A549 (cell line): Measurements from ENCODE around the gene ITPKC. TPM values are rescaled to one million over a fixed set of nuclear protein-coding genes. Genes with fewer than 3 reads are reported as not detected.

ENCODE experiments used
- ATAC-seq, 2 experiments: fragments of 200-7000 bp in 1 of 2; fragments of >200 bp in 1 of 2; cut with Nextera tagmentation in 1 of 2; cut with Tn5 transposase in 1 of 2; 3 replicates each; pipeline versions ENCODE4 v1.8.0 to v1.9.1; 2018 to 2020; ENCODE audit warnings: mild to moderate bottlenecking in 1 of 2, moderate library complexity in 1 of 2
- CTCF ChIA-PET: fragments of 300-600 bp; sonication (Branson Sonifier 250); formaldehyde crosslinking; extraction: SDS; loops from one replicate; lab custom pipeline; 2021; ENCODE audit warnings: antibody characterized with exemption, inconsistent platforms; lab: Yijun Ruan, JAX
- POLR2A ChIA-PET: fragments of 350-600 bp; formaldehyde crosslinking; extraction: SDS; loops from one replicate; lab custom pipeline; 2021; ENCODE audit warnings: antibody characterized with exemption, inconsistent platforms; lab: Yijun Ruan, JAX
- DNase-seq, 2 experiments: peaks; one replicate each; pipeline versions ENCODE4 v3.0.0 to v3.0.0-alpha.2; 2011 to 2016; ENCODE audit warnings: low read depth in 1 of 2, low spot score in 1 of 2
- FAIRE-seq: peaks from 2 replicates; lab custom pipeline; 2011; peaks lifted over from hg19 to GRCh38; lab: Jason Lieb, UNC
- H3K27ac ChIP-seq, 2 experiments: fragments of >200 bp; sonication (Bioruptor Twin); formaldehyde crosslinking; 3 replicates each; pipeline ENCODE4 v1.5.1; 2016 to 2017
- H3K4me1 ChIP-seq: fragments of >200 bp; sonication (Bioruptor Twin); formaldehyde crosslinking; 3 replicates; pipeline ENCODE4 v1.6.1; 2016
- H3K4me2 ChIP-seq: fragments of >200 bp; sonication (Bioruptor Twin); formaldehyde crosslinking; 3 replicates; pipeline ENCODE4 v1.6.1; 2016
- H3K4me3 ChIP-seq: fragments of >200 bp; sonication (Bioruptor Twin); formaldehyde crosslinking; 3 replicates; pipeline ENCODE4 v1.5.1; 2016
- H3K9me3 ChIP-seq: fragments of >200 bp; sonication (Bioruptor Twin); formaldehyde crosslinking; 3 replicates; pipeline ENCODE4 v1.6.1; 2016
- ATOH8 ChIP-seq: fragments of 250-450 bp; sonication (Bioruptor Pico); IDR thresholded peaks from 2 replicates; pipeline ENCODE4 v1.5.0; 2020; ENCODE audit warnings: low read depth, mild to moderate bottlenecking, moderate library complexity
- CBX8 ChIP-seq: fragments of 200-600 bp; sonication (generic); IDR thresholded peaks from 2 replicates; pipeline ENCODE4 v1.6.1; 2016
- CEBPB ChIP-seq, 2 experiments: fragments of >200 bp in 1 of 2; sonication (Bioruptor Twin) in 1 of 2; formaldehyde crosslinking in 1 of 2; IDR thresholded peaks; 2 replicates each; pipeline ENCODE4 v1.6.1; 2012 to 2016
- CHD4 ChIP-seq: fragments of 200-600 bp; sonication (generic); IDR thresholded peaks from 2 replicates; pipeline ENCODE4 v1.6.1; 2016; ENCODE audit warnings: antibody characterized with exemption, mild to moderate bottlenecking, borderline replicate concordance
- EHF ChIP-seq: fragments of 250-450 bp; sonication (Bioruptor Pico); IDR thresholded peaks from 2 replicates; pipeline ENCODE4 v1.5.0; 2020; ENCODE audit warnings: mild to moderate bottlenecking
- ELK1 ChIP-seq: fragments of 150-350 bp; IDR thresholded peaks from 2 replicates; pipeline ENCODE4 v1.6.1; 2014; ENCODE audit warnings: low read depth, mild to moderate bottlenecking, low read length
- EP300 ChIP-seq, 2 experiments: fragments of >200 bp; sonication (Bioruptor Twin); formaldehyde crosslinking; IDR thresholded peaks; 2 replicates in 1 of 2; 3 replicates in 1 of 2; pipeline ENCODE4 v1.6.1; 2016 to 2017
- FOSL2 ChIP-seq, 2 experiments: fragments of 450-650 bp in 1 of 2; fragments of >200 bp in 1 of 2; sonication (Bioruptor Twin) in 1 of 2; formaldehyde crosslinking; IDR thresholded peaks; 2 replicates each; pipeline versions ENCODE4 v1.5.0 to v1.6.1; 2016 to 2020; ENCODE audit warnings: mild to moderate bottlenecking in 1 of 2, moderate library complexity in 1 of 2
- FOXS1 ChIP-seq: fragments of 250-450 bp; sonication (Bioruptor Pico); IDR thresholded peaks from 2 replicates; pipeline ENCODE4 v1.5.0; 2020; ENCODE audit warnings: mild to moderate bottlenecking, moderate library complexity
- HEYL ChIP-seq: fragments of 250-450 bp; sonication (Bioruptor Pico); IDR thresholded peaks from 2 replicates; pipeline ENCODE4 v1.8.0; 2021; ENCODE audit warnings: mild to moderate bottlenecking, moderate library complexity
- HMGXB4 ChIP-seq: fragments of 250-450 bp; sonication (Bioruptor Pico); IDR thresholded peaks from 2 replicates; pipeline ENCODE4 v1.5.0; 2021; ENCODE audit warnings: mild to moderate bottlenecking, moderate library complexity, borderline replicate concordance
- HOXB5 ChIP-seq: fragments of 250-450 bp; sonication (Bioruptor Pico); IDR thresholded peaks from 2 replicates; pipeline ENCODE4 v1.5.0; 2020; ENCODE audit warnings: mild to moderate bottlenecking, moderate library complexity
- MAFK ChIP-seq: fragments of 450-650 bp; IDR thresholded peaks from 2 replicates; pipeline ENCODE4 v1.6.1; 2014; ENCODE audit not compliant: partially characterized antibody
- MAX ChIP-seq: IDR thresholded peaks from 2 replicates; pipeline ENCODE4 v1.6.1; 2012
- MYC ChIP-seq: IDR thresholded peaks from 2 replicates; pipeline ENCODE4 v1.6.1; 2012; ENCODE audit warnings: mild to moderate bottlenecking, inconsistent platforms, low read length, improper control_type of control experiment, borderline replicate concordance
- NPAS2 ChIP-seq: fragments of 250-450 bp; sonication (Bioruptor Pico); IDR thresholded peaks from 2 replicates; pipeline ENCODE4 v1.8.0; 2022; ENCODE audit warnings: mild to moderate bottlenecking, moderate library complexity, borderline replicate concordance
- NR3C1 ChIP-seq: fragments of >200 bp; sonication (Bioruptor Twin); formaldehyde crosslinking; IDR thresholded peaks from 3 replicates; pipeline ENCODE4 v1.6.1; 2017
- PHF8 ChIP-seq: fragments of 200-600 bp; sonication (generic); IDR thresholded peaks from 2 replicates; pipeline ENCODE4 v1.6.1; 2016; ENCODE audit warnings: low read depth, mild to moderate bottlenecking, antibody characterized with exemption, moderate library complexity, borderline replicate concordance
- POLR2A ChIP-seq: IDR thresholded peaks from 2 replicates; pipeline ENCODE4 v1.6.1; 2012; ENCODE audit warnings: mild to moderate bottlenecking, low read length
- RAD21 ChIP-seq, 2 experiments: fragments of >200 bp in 1 of 2; sonication (Bioruptor Twin) in 1 of 2; formaldehyde crosslinking in 1 of 2; IDR thresholded peaks in 1 of 2; conservative IDR thresholded peaks in 1 of 2; 2 replicates in 1 of 2; 3 replicates in 1 of 2; pipeline ENCODE4 v1.6.1; 2012 to 2018; ENCODE audit warnings: inconsistent platforms in 1 of 2
- RARB ChIP-seq: fragments of 250-450 bp; sonication (Bioruptor Pico); IDR thresholded peaks from 2 replicates; pipeline ENCODE4 v1.8.0; 2021; ENCODE audit warnings: mild to moderate bottlenecking, moderate library complexity
- TP53 ChIP-seq: fragments of 250-450 bp; sonication (Bioruptor Pico); IDR thresholded peaks from 2 replicates; pipeline ENCODE4 v1.5.0; 2021; ENCODE audit warnings: mild to moderate bottlenecking, moderate library complexity
- ZSCAN20 ChIP-seq: fragments of 250-450 bp; sonication (Bioruptor Pico); IDR thresholded peaks from 2 replicates; pipeline ENCODE4 v1.8.0; 2022; ENCODE audit warnings: mild to moderate bottlenecking, moderate library complexity
- WGBS: methylation state at CpG from one replicate; pipeline ENCODE4 v1.1.6; 2017; ENCODE audit errors: missing lambda C conversion rate; 5-methylcytosine and 5-hydroxymethylcytosine counted together
- polyA plus RNA-seq, 4 experiments: library from polyadenylated mRNA; depleted of rRNA in 3 of 4; stranded (reverse); fragments of >200 nt; fragmentation: RNase III in 1 of 4; extraction: RNeasy Plus Mini Kit Qiagen cat#74134 plus additional on column Dnase treatment in 1 of 4; gene quantifications; 2 replicates in 3 of 4; 3 replicates in 1 of 4; pipeline ENCODE4 v1.2.3, GENCODE V29; 2011 to 2017
- TF ChIP-seq, protein P1 (sequence below): fragments of >200 bp; sonication (Bioruptor Twin); formaldehyde crosslinking; IDR thresholded peaks from 3 replicates; pipeline ENCODE4 v1.5.1; 2016

ITPKC gene
- polyA plus RNA-seq, 2 of the 4 experiments (the other 2 are of a cell fraction): 6.5 to 7.9 TPM

GRCh38 chr19:40688987-40689338, 27.9 kb upstream of the ITPKC start:
- Histone ChIP-seq H3K4me3 (peak overlapping the region; percentile 73; the same call in 2 of the 3 replicates), H3K9me3 (no peaks in the 10 kb centered on the region), H3K4me1 (peaks cover 42% of the 10 kb centered on the region), H3K4me2 (peak overlapping the region; percentile 99), H3K27ac (peak overlapping the region in 1 of 2 experiments; percentile 93; a peak in 3 of 6 replicates)
- ATAC-seq (no peak), FAIRE-seq (no peak), DNase-seq (no peak)
- 91% methylated on average over 4 of the region's 4 CpGs for WGBS
- CTCF ChIA-PET: interaction anchor here (0.6 to 1.9 kb wide), 3 partner anchors 11 to 64 kb away, joined by 3 to 6 read pairs (median 5); no protein-coding TSS in a partner anchor
- TF ChIP-seq ZSCAN20 (CRISPR knock-in tag) (no peak), TP53 (CRISPR knock-in tag) (0 out of 2 replicates have a peak, but pooled peaks have one; percentile 40)
- POLR2A ChIA-PET: no interaction called here

DNA sequence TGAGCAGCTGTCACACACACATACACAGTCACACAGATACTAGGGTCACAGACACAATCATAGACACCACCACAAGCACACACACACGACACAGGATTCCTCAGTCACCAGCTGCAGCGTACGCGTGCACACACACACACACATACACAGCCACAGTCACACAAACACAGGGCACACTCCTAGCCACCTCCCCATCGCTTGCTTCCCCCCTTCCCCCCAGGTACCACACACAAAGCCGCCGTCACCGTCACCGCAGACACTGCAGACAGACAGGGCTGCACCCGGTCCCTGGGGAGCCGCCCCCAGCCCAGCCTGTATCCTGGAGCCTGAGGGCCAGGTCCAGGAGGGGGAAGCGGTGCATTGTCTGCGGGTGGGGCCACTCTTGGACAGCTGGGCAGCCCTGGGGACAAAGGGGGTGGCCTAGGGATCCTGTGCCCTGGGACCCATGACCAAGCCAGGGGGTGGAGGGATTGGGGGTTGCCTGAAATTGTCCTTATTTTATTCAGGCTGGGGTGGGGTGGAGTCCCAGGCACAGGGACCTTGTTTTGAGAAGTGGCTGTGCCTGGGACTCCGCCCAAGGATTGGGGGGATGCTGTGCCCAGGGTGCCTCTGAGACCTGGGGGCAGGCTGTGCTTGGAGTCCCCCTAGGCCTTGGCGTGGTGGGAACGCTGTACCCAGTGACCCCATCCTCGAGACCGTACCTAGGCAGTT, 27.4 kb upstream of the ITPKC start:
- TF ChIP-seq FOXS1 (CRISPR knock-in tag) (no peak), HOXB5 (CRISPR knock-in tag) (no peak), HMGXB4 (no peak), HEYL (CRISPR knock-in tag) (no peak), CEBPB (IDR thresholded peaks at IDR 0.05) (no peak), RAD21 (conservative IDR thresholded peaks at IDR 0.05 in 1 of 2, IDR thresholded peaks at IDR 0.05 in 1 of 2) (no peak), MAFK (no peak), NR3C1 (no peak), MAX (no peak), EHF (no peak), MYC (no peak), EP300 (IDR thresholded peaks at IDR 0.05) (no peak)
- TF ChIP-seq, protein P1, sequence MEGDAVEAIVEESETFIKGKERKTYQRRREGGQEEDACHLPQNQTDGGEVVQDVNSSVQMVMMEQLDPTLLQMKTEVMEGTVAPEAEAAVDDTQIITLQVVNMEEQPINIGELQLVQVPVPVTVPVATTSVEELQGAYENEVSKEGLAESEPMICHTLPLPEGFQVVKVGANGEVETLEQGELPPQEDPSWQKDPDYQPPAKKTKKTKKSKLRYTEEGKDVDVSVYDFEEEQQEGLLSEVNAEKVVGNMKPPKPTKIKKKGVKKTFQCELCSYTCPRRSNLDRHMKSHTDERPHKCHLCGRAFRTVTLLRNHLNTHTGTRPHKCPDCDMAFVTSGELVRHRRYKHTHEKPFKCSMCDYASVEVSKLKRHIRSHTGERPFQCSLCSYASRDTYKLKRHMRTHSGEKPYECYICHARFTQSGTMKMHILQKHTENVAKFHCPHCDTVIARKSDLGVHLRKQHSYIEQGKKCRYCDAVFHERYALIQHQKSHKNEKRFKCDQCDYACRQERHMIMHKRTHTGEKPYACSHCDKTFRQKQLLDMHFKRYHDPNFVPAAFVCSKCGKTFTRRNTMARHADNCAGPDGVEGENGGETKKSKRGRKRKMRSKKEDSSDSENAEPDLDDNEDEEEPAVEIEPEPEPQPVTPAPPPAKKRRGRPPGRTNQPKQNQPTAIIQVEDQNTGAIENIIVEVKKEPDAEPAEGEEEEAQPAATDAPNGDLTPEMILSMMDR: no peak
- TF ChIP-seq, all 56 proteins: peak for 0
- ATAC-seq: peak in 1 of 2 experiments; percentile 5; a peak in 3 of 6 replicates
- peaks cover 42% of the 10 kb centered on the region for H3K4me1 ChIP-seq
- ChIA-PET CTCF (interaction anchor here (0.6 to 1.9 kb wide), 2 partner anchors 13 to 63 kb away, joined by 3 to 6 read pairs; no protein-coding TSS in a partner anchor), POLR2A (no interaction called here)
- DNase-seq: no peak
- peak overlapping the region; percentile 99 for H3K4me2 ChIP-seq
- peak overlapping the region; percentile 73 for H3K4me3 ChIP-seq
- no peaks in the 10 kb centered on the region for H3K9me3 ChIP-seq
- WGBS: 60% methylated on average over 18 of the region's 18 CpGs
- FAIRE-seq: no peak
- peak overlapping the region; percentile 93 to 99 for H3K27ac ChIP-seq

DNA sequence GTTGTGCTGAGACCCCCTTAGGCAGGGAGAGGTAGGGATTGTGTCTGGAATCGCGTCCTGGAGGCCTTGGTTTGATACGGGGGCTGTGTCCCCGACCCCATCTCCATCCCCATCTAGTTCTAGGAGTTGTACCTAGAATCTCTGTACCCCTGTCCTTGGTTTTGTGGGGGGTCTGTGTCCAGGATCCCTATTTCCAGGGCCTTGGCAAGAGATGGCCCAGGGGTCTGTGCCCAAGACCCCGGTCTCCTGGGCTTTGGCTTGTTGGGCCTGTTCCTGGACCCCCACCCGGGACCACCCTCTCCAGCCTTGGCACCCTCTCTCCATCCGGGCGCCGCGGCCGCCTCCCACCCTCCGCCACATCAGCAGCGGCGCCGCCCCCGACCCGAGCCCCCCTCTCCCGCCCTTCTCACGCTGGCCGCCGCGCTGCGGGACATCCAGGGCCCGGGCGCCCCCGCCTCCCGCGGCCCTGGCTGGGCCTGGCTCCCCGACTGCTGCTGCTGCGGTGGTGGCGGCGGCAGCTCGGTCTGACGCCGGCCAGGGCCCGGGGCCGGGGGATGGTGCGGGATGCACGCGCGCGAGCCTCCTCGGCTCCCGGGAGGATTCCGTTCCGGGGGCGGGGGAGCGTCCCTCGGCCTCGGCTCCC, 26.7 kb upstream of the ITPKC start, which contains the start of gene NUMBL:
NUMBL (minus strand) TSS at position 602 of the 643 bp plus-strand sequence; CDS start at position 434, 168 bp downstream.
- peak within 1 kb of the TSS; percentile 99 for H3K4me2 ChIP-seq
- peak within 1 kb of the TSS; percentile 93 to 99 for H3K27ac ChIP-seq
- DNase-seq (no peak), FAIRE-seq (no peak), ATAC-seq (peak; percentile 47 to 61)
- peaks cover 42% of the 10 kb centered on the region for H3K4me1 ChIP-seq
- H3K9me3 ChIP-seq: no peaks in the 10 kb centered on the region
- ChIA-PET POLR2A (interaction anchor here (0.6 to 2.3 kb wide), 18 partner anchors 11 to 1340 kb away, joined by 3 to 37 read pairs (median 5); partner anchors contain the start of genes ACTMAP, COQ8B, EGLN2 and HNRNPUL1), CTCF (interaction anchor here (0.9 to 5.3 kb wide), 6 partner anchors 10 to 54 kb away, joined by 4 to 66 read pairs (median 6); no protein-coding TSS in a partner anchor)
- 16% methylated on average over 5 of the region's 50 CpGs for WGBS
- peak within 1 kb of the TSS; percentile 73 for H3K4me3 ChIP-seq
- TF ChIP-seq ATOH8 (CRISPR knock-in tag) (no peak), ELK1 (no peak), CHD4 (no peak), CBX8 (no peak), POLR2A (peak; percentile 24; the same call in 1 of the 2 replicates), PHF8 (peak; percentile 46; the same call in 1 of the 2 replicates), RARB (CRISPR knock-in tag) (no peak), NPAS2 (CRISPR knock-in tag) (0 out of 2 replicates have a peak, but pooled peaks have one; percentile 19), HOXB5 (CRISPR knock-in tag) (0 out of 2 replicates have a peak, but pooled peaks have one; percentile 41), NR3C1 (no peak), FOSL2 (IDR thresholded peaks at IDR 0.05) (no peak), FOSL2 (CRISPR knock-in tag; IDR thresholded peaks at IDR 0.05) (no peak)
